SHP77 treated with DMSO at 0.1 percent for 48 hours (cell line): Measurements from ENCODE around the gene PLA2G4B.
A peak's percentile ranks its signal among the peaks of the same experiment; 100 is the strongest.

Experiments used
- DNase-seq: peaks from one replicate; lab custom pipeline; 2025; lab: John Stamatoyannopoulos, UW

Gene PLA2G4B

DNA sequence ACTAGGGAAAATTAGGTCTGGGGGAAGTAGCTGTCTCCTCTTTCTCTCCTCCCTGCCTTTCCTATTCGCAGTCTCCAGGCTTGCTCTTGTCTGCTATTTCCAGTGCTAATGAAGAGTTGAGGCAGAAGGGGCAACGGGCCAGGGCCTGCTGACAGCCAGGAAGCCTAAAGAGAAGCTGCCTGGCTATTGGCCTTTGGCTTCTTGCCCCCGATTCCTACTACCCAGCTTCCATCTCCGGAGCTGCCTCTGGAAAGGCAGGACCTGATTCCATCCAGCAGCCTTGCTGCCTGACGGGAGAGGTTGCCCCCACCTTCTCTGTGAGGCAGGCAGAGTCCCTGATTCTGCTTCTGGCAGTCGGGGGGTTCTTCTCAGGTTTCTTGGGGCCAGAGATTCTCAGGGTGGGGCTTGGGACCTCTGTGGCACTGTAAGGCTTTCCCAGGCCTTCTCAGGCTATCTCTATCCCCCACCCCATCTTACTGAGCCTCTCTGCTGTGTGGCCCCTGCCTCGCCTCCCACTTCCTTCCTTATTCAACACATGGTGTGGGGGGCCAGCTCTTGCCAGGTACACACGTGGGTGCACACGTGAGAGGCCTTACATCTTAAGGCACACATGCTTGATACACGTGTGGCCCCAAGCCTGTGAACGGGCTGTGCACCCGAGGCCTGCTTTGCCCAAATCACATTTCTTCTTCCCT, 29.0 kb upstream of the PLA2G4B start:
- no peak for DNase-seq

GRCh38 chr15:41810651-41811431, 27.8 kb upstream of the PLA2G4B start:
- no peak for DNase-seq

GRCh38 chr15:41811432-41812195, 27.0 kb upstream of the PLA2G4B start:
- peak; percentile 5 for DNase-seq

- no peak for DNase-seq
Observed at GRCh38 chr15:41812820-41813375, 25.7 kb upstream of the PLA2G4B start.

GRCh38 chr15:41813426-41813825, 25.2 kb upstream of the PLA2G4B start:
- no peak for DNase-seq

GRCh38 chr15:41814534-41814933, 24.1 kb upstream of the PLA2G4B start:
- no peak for DNase-seq

GRCh38 chr15:41816788-41817187, 21.9 kb upstream of the PLA2G4B start:
- DNase-seq, result no peak

DNA sequence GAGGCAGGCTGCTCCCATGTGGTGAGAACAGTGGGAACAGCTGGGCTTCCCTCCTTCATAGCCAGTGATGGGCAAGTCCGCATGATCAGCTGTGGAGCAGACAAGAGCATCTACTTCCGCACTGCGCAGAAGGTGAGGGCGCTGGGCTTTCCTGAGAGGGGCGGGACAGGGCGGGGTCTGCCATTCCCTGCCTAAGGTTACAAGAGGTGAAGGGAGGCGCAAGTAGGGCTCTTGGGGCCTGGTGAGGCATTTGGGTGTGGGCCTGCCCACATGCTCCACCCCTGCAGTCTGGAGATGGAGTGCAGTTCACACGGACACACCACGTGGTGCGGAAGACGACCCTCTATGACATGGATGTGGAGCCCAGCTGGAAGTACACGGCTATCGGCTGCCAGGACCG, 21.3 kb upstream of the PLA2G4B start:
- DNase-seq, result no peak

DNA sequence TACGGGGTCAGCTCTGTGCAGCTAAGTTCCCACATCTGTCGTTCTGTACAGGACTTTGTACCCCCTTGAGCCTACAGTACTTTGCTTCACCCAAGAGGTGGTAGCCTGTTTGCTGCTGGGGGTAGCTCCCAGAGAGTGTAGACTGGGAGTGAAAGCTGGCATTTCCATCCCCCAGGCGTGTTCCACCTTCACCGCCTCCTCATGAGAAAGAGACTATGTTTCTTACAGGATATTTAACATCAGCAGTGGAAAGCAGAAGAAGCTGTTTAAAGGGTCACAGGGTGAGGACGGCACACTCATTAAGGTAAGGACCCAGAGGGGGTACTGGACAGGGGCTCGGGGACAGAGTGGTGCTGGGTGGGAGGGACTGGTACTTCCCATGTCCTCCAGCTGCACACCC, 20.9 kb upstream of the PLA2G4B start:
- no peak for DNase-seq

DNA sequence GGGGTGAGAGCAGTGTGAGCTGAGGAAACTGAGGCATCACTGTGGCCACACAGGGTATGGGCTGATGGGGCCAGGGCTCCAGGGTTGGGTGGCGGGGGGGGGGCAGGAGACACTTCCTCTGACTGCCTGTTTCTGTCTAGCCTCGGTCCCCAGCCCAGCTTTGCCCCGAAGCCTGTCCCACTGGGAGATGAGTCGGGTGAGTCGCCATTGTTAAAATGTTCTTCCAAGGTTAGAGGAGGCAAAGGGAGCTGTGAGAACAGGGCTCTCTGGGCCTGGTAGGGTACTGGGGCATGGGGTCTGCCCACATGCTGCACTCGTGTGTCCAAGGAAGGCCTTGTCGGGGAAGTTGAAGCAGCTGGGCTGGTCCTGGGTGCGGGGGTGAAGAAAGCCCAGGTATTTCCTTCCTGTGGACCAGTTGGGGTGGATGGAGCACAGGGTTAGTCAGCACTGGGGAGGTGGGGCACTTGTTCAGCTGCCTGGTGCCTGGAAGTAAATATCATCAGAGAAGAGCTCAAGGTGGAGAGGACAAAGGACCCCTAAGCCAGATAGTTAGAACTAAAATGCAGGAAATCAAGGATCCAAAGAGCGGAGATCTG, 19.1 kb upstream of the PLA2G4B start:
- DNase-seq, result no peak

DNA sequence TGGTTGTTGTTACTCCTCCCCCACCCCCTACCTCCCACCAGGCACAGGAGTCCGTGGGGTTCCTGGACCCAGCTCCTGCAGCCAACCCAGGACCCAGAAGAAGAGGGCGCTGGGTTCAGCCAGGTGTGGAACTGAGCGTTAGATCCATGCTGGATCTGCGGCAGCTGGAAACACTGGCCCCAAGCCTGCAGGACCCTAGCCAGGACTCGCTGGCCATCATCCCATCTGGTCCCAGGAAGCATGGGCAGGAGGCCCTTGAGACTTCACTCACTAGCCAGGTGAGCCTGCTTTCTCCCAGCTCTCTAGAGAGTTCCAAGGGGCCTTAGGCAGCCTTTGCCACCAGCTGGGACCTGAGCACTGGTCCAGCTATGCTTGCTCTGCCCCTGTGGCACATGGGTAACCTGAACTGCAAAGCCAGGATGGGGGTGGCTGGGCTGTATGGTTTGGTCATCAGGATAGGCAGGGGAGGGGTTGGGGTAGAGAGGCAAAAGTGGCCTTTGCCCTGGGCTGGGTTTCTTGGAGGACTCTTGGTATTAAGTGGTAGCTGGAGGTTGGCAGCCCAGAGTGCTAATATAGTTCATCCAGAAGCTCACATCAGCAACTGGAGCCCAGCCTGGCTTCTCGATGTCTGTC, 17.7 kb upstream of the PLA2G4B start:
- no peak for DNase-seq

GRCh38 chr15:41821831-41822230, 16.8 kb upstream of the PLA2G4B start:
- no peak for DNase-seq

DNA sequence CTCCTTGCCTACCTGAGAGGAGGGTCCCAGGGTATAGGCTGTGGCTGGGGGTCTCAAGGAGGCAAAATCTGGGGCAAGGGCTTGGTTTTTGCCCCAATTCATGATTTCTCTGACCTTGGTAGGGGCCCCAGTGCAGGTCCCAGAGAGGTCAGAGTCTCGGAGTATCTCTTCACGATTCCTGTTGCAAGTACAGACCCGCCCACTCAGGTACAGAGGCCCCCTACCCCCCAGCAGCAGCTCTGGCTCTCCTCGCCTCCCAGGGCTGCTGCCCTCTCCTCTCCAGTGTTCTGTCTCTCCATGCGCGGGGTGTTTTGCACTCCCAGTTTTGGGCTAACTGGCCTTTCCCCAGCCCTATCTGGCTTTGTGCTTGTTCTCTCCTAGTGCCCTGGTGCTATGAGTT, 16.2 kb upstream of the PLA2G4B start:
- DNase-seq, result no peak

DNA sequence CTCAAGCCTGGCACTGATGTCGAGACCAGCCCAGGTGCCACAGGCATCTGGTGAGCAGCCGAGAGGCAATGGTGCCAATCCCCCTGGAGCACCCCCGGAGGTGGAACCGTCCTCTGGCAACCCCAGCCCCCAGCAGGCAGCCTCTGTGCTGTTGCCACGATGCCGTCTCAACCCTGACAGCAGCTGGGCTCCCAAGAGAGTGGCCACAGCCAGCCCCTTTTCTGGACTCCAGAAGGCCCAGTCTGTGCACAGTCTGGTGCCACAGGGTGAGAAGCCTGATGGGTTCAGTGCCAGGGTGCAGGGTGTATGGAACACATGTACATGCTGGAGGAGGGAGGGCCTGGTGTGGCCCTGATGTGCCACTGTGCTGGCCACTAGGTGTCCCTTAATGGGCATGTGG, 15.7 kb upstream of the PLA2G4B start:
- DNase-seq, result no peak

DNA sequence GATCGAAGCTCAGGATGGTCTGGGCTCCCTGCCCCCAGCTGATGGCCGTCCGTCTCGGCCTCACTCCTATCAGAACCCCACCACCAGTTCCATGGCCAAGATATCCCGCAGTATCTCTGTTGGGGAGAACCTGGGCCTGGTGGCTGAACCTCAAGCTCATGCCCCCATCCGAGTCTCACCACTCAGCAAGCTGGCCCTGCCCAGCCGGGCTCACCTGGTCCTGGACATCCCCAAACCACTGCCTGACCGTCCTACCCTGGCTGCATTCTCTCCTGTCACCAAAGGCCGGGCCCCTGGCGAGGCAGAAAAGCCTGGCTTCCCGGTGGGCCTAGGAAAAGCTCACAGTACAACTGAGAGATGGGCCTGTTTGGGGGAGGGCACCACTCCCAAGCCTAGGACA, 15.1 kb upstream of the PLA2G4B start:
- DNase-seq, result no peak

- DNase-seq, result no peak
Observed at GRCh38 chr15:41824062-41824745, 14.4 kb upstream of the PLA2G4B start.

- DNase-seq, result no peak
Observed at GRCh38 chr15:41825145-41825544, 13.5 kb upstream of the PLA2G4B start.

- DNase-seq, result no peak
Observed at GRCh38 chr15:41825572-41826535, 12.8 kb upstream of the PLA2G4B start.

DNA sequence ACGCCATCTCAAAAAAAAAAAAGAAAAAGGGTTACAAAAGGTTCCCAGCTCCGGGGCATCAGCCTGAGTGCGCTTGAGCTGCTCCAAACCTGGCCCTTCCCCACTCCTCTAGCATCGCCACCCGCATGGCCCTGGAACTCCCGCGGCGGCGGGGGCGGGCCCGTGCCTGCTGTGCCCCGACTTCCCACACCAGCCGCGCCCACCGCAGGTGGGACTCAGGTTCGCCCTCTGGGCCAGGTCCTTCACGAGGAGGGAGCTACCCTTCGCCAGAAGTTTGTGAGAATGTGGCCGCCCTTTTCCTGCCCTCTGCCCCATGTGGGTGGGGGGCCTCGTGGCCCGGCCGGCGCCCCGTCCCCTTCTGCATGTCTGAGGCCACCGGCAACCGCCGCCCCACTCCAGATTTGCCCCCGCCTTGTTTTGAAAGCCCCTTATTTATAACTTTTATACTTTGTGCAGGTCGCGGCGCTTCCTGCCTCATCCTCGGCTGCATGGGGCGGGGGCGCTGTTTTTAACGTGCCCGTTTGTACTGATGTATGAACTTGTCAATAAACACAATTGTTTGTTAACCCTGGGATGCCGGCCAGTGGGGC, 11.3 kb upstream of the PLA2G4B start:
- DNase-seq, result no peak
